ENCODE results near the gene KCNH4. TPM values are rescaled to one million over a fixed set of nuclear protein-coding genes. Genes with fewer than 3 reads are reported as not detected.

The KCNH4 gene
- polyA plus RNA-seq, 4 donors: 0.04 to 0.06 (median 0.04) TPM

- DNase-seq (ENCODE audit: low read depth in 4 of 4, low spot score in 3 of 4): no peak
Measured at GRCh38 chr17:42120770-42121769, 59.9 kb downstream of the KCNH4 start, which contains the start of gene KAT2A. Gene KAT2A, minus strand, starts transcription at chr17:42121367. Its CDS starts 63 bp downstream, at chr17:42121304.

GRCh38 chr17:42120161-42120769, 60.7 kb downstream of the KCNH4 start:
- no peak for DNase-seq (ENCODE audit: low read depth in 4 of 4, low spot score in 3 of 4)

GRCh38 chr17:42119301-42119700, 61.6 kb downstream of the KCNH4 start:
- no peak for DNase-seq (ENCODE audit: low read depth in 4 of 4, low spot score in 3 of 4)

GRCh38 chr17:42118545-42118944, 62.4 kb downstream of the KCNH4 start:
- DNase-seq (ENCODE audit: low read depth in 4 of 4, low spot score in 3 of 4): no peak

GRCh38 chr17:42118126-42118510, 62.8 kb downstream of the KCNH4 start:
- DNase-seq (ENCODE audit: low read depth in 4 of 4, low spot score in 3 of 4): no peak

GRCh38 chr17:42117397-42118125, 63.4 kb downstream of the KCNH4 start:
- no peak for DNase-seq (ENCODE audit: low read depth in 4 of 4, low spot score in 3 of 4)

- DNase-seq (ENCODE audit: low read depth in 4 of 4, low spot score in 3 of 4): no peak
Measured at GRCh38 chr17:42116705-42117396, 64.1 kb downstream of the KCNH4 start.

GRCh38 chr17:42114118-42114517, 66.8 kb downstream of the KCNH4 start:
- no peak for DNase-seq (ENCODE audit: low read depth in 4 of 4, low spot score in 3 of 4)

- no peak for DNase-seq (ENCODE audit: low read depth in 4 of 4, low spot score in 3 of 4)
Measured at GRCh38 chr17:42113293-42114069, 67.5 kb downstream of the KCNH4 start.

GRCh38 chr17:42112552-42113176, 68.3 kb downstream of the KCNH4 start, which contains the start of gene DHX58:
Gene DHX58, minus strand, starts transcription at chr17:42112714. Its CDS starts 822 bp downstream, at chr17:42111892.
- DNase-seq (ENCODE audit: low read depth in 4 of 4, low spot score in 3 of 4): no peak

GRCh38 chr17:42111871-42112551, 68.9 kb downstream of the KCNH4 start:
- DNase-seq (ENCODE audit: low read depth in 4 of 4, low spot score in 3 of 4): no peak

GRCh38 chr17:42111265-42111636, 69.7 kb downstream of the KCNH4 start:
- DNase-seq (ENCODE audit: low read depth in 4 of 4, low spot score in 3 of 4): no peak

GRCh38 chr17:42110301-42111264, 70.4 kb downstream of the KCNH4 start:
- DNase-seq (ENCODE audit: low read depth in 4 of 4, low spot score in 3 of 4): no peak

- no peak for DNase-seq (ENCODE audit: low read depth in 4 of 4, low spot score in 3 of 4)
Measured at GRCh38 chr17:42109086-42109485, 71.9 kb downstream of the KCNH4 start.

GRCh38 chr17:42107597-42108576, 73.1 kb downstream of the KCNH4 start:
- peak in 3 of 4 donors; percentile 44 to 63 (median 63) for DNase-seq (ENCODE audit: low read depth in 4 of 4, low spot score in 3 of 4)

GRCh38 chr17:42107124-42107523, 73.8 kb downstream of the KCNH4 start:
- no peak for DNase-seq (ENCODE audit: low read depth in 4 of 4, low spot score in 3 of 4)
